ENCODE data around the gene HTRA3.

Gene HTRA3

GRCh38 chr4:8266508-8266907 is 3.0 kb upstream of the HTRA3 start:
- ChIA-PET POLR2A (no interaction called here), CTCF (interaction anchor here (1.5 to 13.7 kb wide), 3 partner anchors 24 to 143 kb away, joined by 5 to 117 read pairs (median 5); no protein-coding TSS in a partner anchor)
- DNase-seq (ENCODE audit: low read depth, low spot score), result no peak
- H3K4me3 ChIP-seq (ENCODE audit: low read depth, low read length), result no peak overlapping the region
- no peak for TF ChIP-seq CTCF (IDR thresholded peaks at IDR 0.05; ENCODE audit: insufficient read depth, low read length, missing control alignments)

GRCh38 chr4:8267077-8267476 is 2.5 kb upstream of the HTRA3 start:
- ChIA-PET POLR2A (no interaction called here), CTCF (interaction anchor here (1.5 to 13.7 kb wide), 5 partner anchors 9 to 142 kb away, joined by 5 to 117 read pairs (median 5); no protein-coding TSS in a partner anchor)
- no peak overlapping the region for H3K4me3 ChIP-seq (ENCODE audit: low read depth, low read length)
- DNase-seq (ENCODE audit: low read depth, low spot score), result no peak
- peak; percentile 73 for TF ChIP-seq CTCF (IDR thresholded peaks at IDR 0.05; ENCODE audit: insufficient read depth, low read length, missing control alignments)

GRCh38 chr4:8268211-8268610 is 1.3 kb upstream of the HTRA3 start:
- H3K4me3 ChIP-seq (ENCODE audit: low read depth, low read length), result no peak overlapping the region
- TF ChIP-seq CTCF (IDR thresholded peaks at IDR 0.05; ENCODE audit: insufficient read depth, low read length, missing control alignments), result no peak
- ChIA-PET POLR2A (no interaction called here), CTCF (interaction anchor here (1.2 to 13.7 kb wide), 4 partner anchors 8 to 134 kb away, joined by 5 to 117 read pairs (median 6); no protein-coding TSS in a partner anchor)
- DNase-seq (ENCODE audit: low read depth, low spot score), result no peak

GRCh38 chr4:8268901-8269534 is 536 bp upstream of the HTRA3 start:
- ChIA-PET POLR2A (interaction anchor here (1.0 kb wide), 1 partner anchor 8 kb away, joined by 4 read pairs; no protein-coding TSS in a partner anchor), CTCF (interaction anchor here (1.2 to 13.7 kb wide), 3 partner anchors 27 to 133 kb away, joined by 4 to 117 read pairs (median 5); no protein-coding TSS in a partner anchor)
- no peak for DNase-seq (ENCODE audit: low read depth, low spot score)
- no peak overlapping the region; the same call in 1 of the 2 replicates for H3K4me3 ChIP-seq (ENCODE audit: low read depth, low read length)
- TF ChIP-seq CTCF (IDR thresholded peaks at IDR 0.05; ENCODE audit: insufficient read depth, low read length, missing control alignments), result no peak

GRCh38 chr4:8270418-8270771 is 841 bp downstream of the HTRA3 start:
- H3K4me3 ChIP-seq (ENCODE audit: low read depth, low read length), result peak overlapping the region; percentile 29; the same call in 1 of the 2 replicates
- CTCF ChIA-PET, result interaction anchor here (1.2 to 13.7 kb wide), 2 partner anchors 28 to 132 kb away, joined by 4 to 117 read pairs; no protein-coding TSS in a partner anchor
- no peak for DNase-seq (ENCODE audit: low read depth, low spot score)
- TF ChIP-seq CTCF (IDR thresholded peaks at IDR 0.05; ENCODE audit: insufficient read depth, low read length, missing control alignments), result no peak
- POLR2A ChIA-PET, result no interaction called here

GRCh38 chr4:8270912-8271815 is 1.6 kb downstream of the HTRA3 start:
- no peak overlapping the region for H3K4me3 ChIP-seq (ENCODE audit: low read depth, low read length)
- DNase-seq (ENCODE audit: low read depth, low spot score), result no peak
- CTCF ChIA-PET, result interaction anchor here (13.7 kb wide), 1 partner anchor 131 kb away, joined by 117 read pairs; no protein-coding TSS in a partner anchor
- POLR2A ChIA-PET, result no interaction called here
- no peak for TF ChIP-seq CTCF (IDR thresholded peaks at IDR 0.05; ENCODE audit: insufficient read depth, low read length, missing control alignments)

Data from AG04449 (cell line).